ENCODE measurements around the gene PPP6R3. TPM values are rescaled to one million over a fixed set of nuclear protein-coding genes. Genes with fewer than 3 reads are reported as not detected.

PPP6R3 gene
- polyA plus RNA-seq, 1 donor from 2014 or later: 111 TPM

- TF ChIP-seq EP300 (conservative IDR thresholded peaks at IDR 0.05; ENCODE audit: poor library complexity, severe bottlenecking): no peak
- TF ChIP-seq MXI1 (conservative IDR thresholded peaks at IDR 0.05; ENCODE audit: poor library complexity, severe bottlenecking): no peak
- TF ChIP-seq CTCF (IDR thresholded peaks at IDR 0.05; ENCODE audit: poor library complexity, severe bottlenecking): no peak
- no peak for TF ChIP-seq RAD21 (conservative IDR thresholded peaks at IDR 0.05)
Observed at GRCh38 chr11:68416070-68416578, 44.4 kb upstream of the PPP6R3 start.

GRCh38 chr11:68418648-68419047 lies 41.9 kb upstream of the PPP6R3 start:
- TF ChIP-seq TAF1 (IDR thresholded peaks at IDR 0.05; ENCODE audit: low read depth): no peak
- no peak for TF ChIP-seq EZH2 (IDR thresholded peaks at IDR 0.05; ENCODE audit: borderline replicate concordance, insufficient read depth, low read length, poor library complexity, severe bottlenecking)
- no peak for TF ChIP-seq RAD21 (conservative IDR thresholded peaks at IDR 0.05)
- no peak for TF ChIP-seq CTCF (IDR thresholded peaks at IDR 0.05; ENCODE audit: poor library complexity, severe bottlenecking)
- Histone ChIP-seq H3F3A (ENCODE audit: insufficient read depth, low read length, poor library complexity, severe bottlenecking) (no peaks in the 10 kb centered on the region), H3K79me2 (replicated peaks; ENCODE audit: insufficient read depth, low read length) (no peaks in the 10 kb centered on the region), H3K27ac (ENCODE audit: low read length) (no peak overlapping the region), H4K20me1 (ENCODE audit: insufficient read depth) (no peaks in the 10 kb centered on the region), H3K9me3 (ENCODE audit: low read length) (no peaks in the 10 kb centered on the region), H3K36me3 (ENCODE audit: insufficient read depth, low read length) (no peaks in the 10 kb centered on the region), H3K4me3 (ENCODE audit: low read length) (no peak overlapping the region), H3K9ac (ENCODE audit: low read length) (no peak overlapping the region), H3K27me3 (ENCODE audit: insufficient read depth, low read depth, low read length) (no peaks in the 10 kb centered on the region), H3K4me2 (ENCODE audit: low read length) (no peak overlapping the region), H2AFZ (ENCODE audit: low read depth, low read length) (no peak overlapping the region), H3K9me2 (ENCODE audit: insufficient read depth, low read length) (no peaks in the 10 kb centered on the region)

More at GRCh38 chr11:68416070-68416578, 44.4 kb upstream of the PPP6R3 start:
- no peak overlapping the region for H3K27ac ChIP-seq (ENCODE audit: low read length)
- H4K20me1 ChIP-seq (ENCODE audit: insufficient read depth): no peaks in the 10 kb centered on the region
- H3F3A ChIP-seq (ENCODE audit: insufficient read depth, low read length, poor library complexity, severe bottlenecking): no peaks in the 10 kb centered on the region
- no peaks in the 10 kb centered on the region for H3K79me2 ChIP-seq (replicated peaks; ENCODE audit: insufficient read depth, low read length)
- no peaks in the 10 kb centered on the region for H3K9me3 ChIP-seq (ENCODE audit: low read length)
- no peak overlapping the region for H3K4me3 ChIP-seq (ENCODE audit: low read length)
- no peak overlapping the region for H3K9ac ChIP-seq (ENCODE audit: low read length)
- no peaks in the 10 kb centered on the region for H3K9me2 ChIP-seq (ENCODE audit: insufficient read depth, low read length)
- no peak overlapping the region for H3K4me2 ChIP-seq (ENCODE audit: low read length)
- H3K27me3 ChIP-seq (ENCODE audit: insufficient read depth, low read depth, low read length): no peaks in the 10 kb centered on the region
- H3K36me3 ChIP-seq (ENCODE audit: insufficient read depth, low read length): no peaks in the 10 kb centered on the region
- H2AFZ ChIP-seq (ENCODE audit: low read depth, low read length): no peak overlapping the region

GRCh38 chr11:68420171-68420570 lies 40.4 kb upstream of the PPP6R3 start:
- no peaks in the 10 kb centered on the region for H3K27me3 ChIP-seq (ENCODE audit: insufficient read depth, low read depth, low read length)
- TF ChIP-seq TAF1 (IDR thresholded peaks at IDR 0.05; ENCODE audit: low read depth) (no peak), CTCF (IDR thresholded peaks at IDR 0.05; ENCODE audit: poor library complexity, severe bottlenecking) (no peak), RAD21 (conservative IDR thresholded peaks at IDR 0.05) (no peak)
- H3K36me3 ChIP-seq (ENCODE audit: insufficient read depth, low read length): no peaks in the 10 kb centered on the region

More at GRCh38 chr11:68420171-68420570, 40.4 kb upstream of the PPP6R3 start:
- H3K27ac ChIP-seq (ENCODE audit: low read length): no peak overlapping the region
- H3F3A ChIP-seq (ENCODE audit: insufficient read depth, low read length, poor library complexity, severe bottlenecking): no peaks in the 10 kb centered on the region
- no peak overlapping the region for H3K4me2 ChIP-seq (ENCODE audit: low read length)
- H3K79me2 ChIP-seq (replicated peaks; ENCODE audit: insufficient read depth, low read length): no peaks in the 10 kb centered on the region
- no peak overlapping the region for H3K9ac ChIP-seq (ENCODE audit: low read length)
- H2AFZ ChIP-seq (ENCODE audit: low read depth, low read length): no peak overlapping the region
- H3K4me3 ChIP-seq (ENCODE audit: low read length): no peak overlapping the region
- H4K20me1 ChIP-seq (ENCODE audit: insufficient read depth): no peaks in the 10 kb centered on the region
- no peaks in the 10 kb centered on the region for H3K9me2 ChIP-seq (ENCODE audit: insufficient read depth, low read length)
- no peaks in the 10 kb centered on the region for H3K9me3 ChIP-seq (ENCODE audit: low read length)

All from neural cell (in vitro differentiated cells).